HepG2 (cell line): ENCODE results near the gene AKAP1. TPM values are rescaled to one million over a fixed set of nuclear protein-coding genes. Genes with fewer than 3 reads are reported as not detected.
A peak's percentile ranks its signal among the peaks of the same experiment; 100 is the strongest.

Experiments used
- ARNT ChIP-seq: fragments of 450-650 bp; IDR thresholded peaks from 2 replicates; pipeline ENCODE4 v1.6.1; 2017
- ATF7-NPFF ChIP-seq: sonication (generic); formaldehyde crosslinking; IDR thresholded peaks from 2 replicates; pipeline ENCODE4 v1.8.1; 2023; ENCODE audit warnings: mild to moderate bottlenecking, low read depth, missing genetic modification reagents, moderate library complexity
- IKZF5 ChIP-seq: IDR thresholded peaks from 2 replicates; pipeline ENCODE4 v1.6.1; 2018; ENCODE audit warnings: missing genetic modification reagents, mild to moderate bottlenecking, missing compliant biosample characterization
- JUND ChIP-seq: sonication (generic); formaldehyde crosslinking; IDR thresholded peaks from 2 replicates; pipeline ENCODE4 v1.8.0; 2022; ENCODE audit warnings: mild to moderate bottlenecking, missing genetic modification reagents
- MEIS1 ChIP-seq: sonication (generic); formaldehyde crosslinking; IDR thresholded peaks from 2 replicates; pipeline ENCODE4 v1.9.0; 2021; ENCODE audit warnings: mild to moderate bottlenecking, missing genetic modification reagents, moderate library complexity, borderline replicate concordance
- MTF1 ChIP-seq: sonication (generic); formaldehyde crosslinking; IDR thresholded peaks from 2 replicates; pipeline ENCODE4 v1.5.0; 2020; ENCODE audit warnings: missing genetic modification reagents
- MXI1 ChIP-seq: IDR thresholded peaks from 3 replicates; pipeline ENCODE4 v1.6.1; 2012; ENCODE audit warnings: low read depth, low read length, inconsistent platforms, borderline replicate concordance
- NAIF1 ChIP-seq: sonication (generic); formaldehyde crosslinking; IDR thresholded peaks from 2 replicates; pipeline ENCODE4 v1.5.0; 2020; ENCODE audit warnings: mild to moderate bottlenecking, missing genetic modification reagents, borderline replicate concordance
- POLR2G ChIP-seq: fragments of 200-400 bp; formaldehyde crosslinking; IDR thresholded peaks from 2 replicates; pipeline ENCODE4 v1.6.1; 2018; ENCODE audit warnings: mild to moderate bottlenecking, low read depth, low read length, moderate library complexity
- TAF1 ChIP-seq: sonication (generic); formaldehyde crosslinking; IDR thresholded peaks from 2 replicates; pipeline ENCODE4 v1.4.0; 2020; ENCODE audit warnings: missing genetic modification reagents
- ZFP36 ChIP-seq: fragments of 150-350 bp; IDR thresholded peaks from 2 replicates; pipeline ENCODE4 v1.6.1; 2018; ENCODE audit warnings: borderline replicate concordance, low read length, low read depth; ENCODE audit not compliant: partially characterized antibody
- ZKSCAN1 ChIP-seq: fragments of 150-350 bp; IDR thresholded peaks from 2 replicates; pipeline ENCODE4 v1.6.1; 2014; ENCODE audit warnings: low read length
- ZNF468 ChIP-seq: sonication (generic); formaldehyde crosslinking; IDR thresholded peaks from 2 replicates; pipeline ENCODE4 v1.8.0; 2022; ENCODE audit warnings: mild to moderate bottlenecking, moderate library complexity, missing genetic modification reagents
- ZNF549 ChIP-seq: sonication (generic); formaldehyde crosslinking; IDR thresholded peaks from 2 replicates; pipeline ENCODE4 v1.5.0; 2020; ENCODE audit warnings: missing genetic modification reagents
- ZNF605 ChIP-seq: sonication (generic); formaldehyde crosslinking; IDR thresholded peaks from 2 replicates; pipeline ENCODE4 v1.8.0; 2022; ENCODE audit warnings: mild to moderate bottlenecking, missing genetic modification reagents
- ZNF768 ChIP-seq: sonication (generic); formaldehyde crosslinking; IDR thresholded peaks from 2 replicates; pipeline ENCODE4 v1.4.0; 2020; ENCODE audit warnings: missing genetic modification reagents
- ZNF782 ChIP-seq: sonication (generic); formaldehyde crosslinking; IDR thresholded peaks from 2 replicates; pipeline ENCODE4 v1.4.0; 2020; ENCODE audit warnings: missing genetic modification reagents, mild to moderate bottlenecking, borderline replicate concordance
- polyA plus RNA-seq, 8 experiments: library from polyadenylated mRNA; depleted of rRNA in 3 of 8; stranded (reverse) in 7 of 8; unstranded in 1 of 8; fragments of >200 nt; fragmentation: Illumina TruSeq in 4 of 8; extraction: Trizol in 4 of 8; gene quantifications; 2 replicates each; pipeline versions ENCODE4 v1.2.1 to v1.2.3, GENCODE V29; 2011 to 2016; ENCODE audit warnings: low read depth in 4 of 8, missing spikeins in 1 of 8, mixed read lengths in 1 of 8; ENCODE audit not compliant: insufficient read depth in 1 of 8
- total RNA-seq, 5 experiments: library from RNA; depleted of rRNA; stranded (reverse); fragments of >200 nt; fragmentation: Illumina TruSeq; extraction: Trizol; gene quantifications; 2 replicates each; pipeline ENCODE4 v1.2.3, GENCODE V29; 2016; ENCODE audit warnings: low read depth in 1 of 5
- TF ChIP-seq, protein P1 (sequence below): sonication (generic); formaldehyde crosslinking; IDR thresholded peaks from 2 replicates; pipeline ENCODE4 v1.4.0; 2020; ENCODE audit warnings: missing genetic modification reagents, borderline replicate concordance
- TF ChIP-seq, protein P2 (sequence below): sonication (generic); formaldehyde crosslinking; IDR thresholded peaks from 2 replicates; pipeline ENCODE4 v1.9.0; 2021; ENCODE audit warnings: missing genetic modification reagents, borderline replicate concordance
- TF ChIP-seq, protein P3 (sequence below): sonication (generic); formaldehyde crosslinking; IDR thresholded peaks from 2 replicates; pipeline ENCODE4 v1.4.0; 2020; ENCODE audit warnings: missing genetic modification reagents; ENCODE audit errors: not compliant biosample characterization

AKAP1 gene
- total and polyA plus RNA-seq, 2 of the 13 experiments (the other 11 are each of a cell fraction or from before 2014, with no cell fraction given): 101 to 131 TPM

DNA sequence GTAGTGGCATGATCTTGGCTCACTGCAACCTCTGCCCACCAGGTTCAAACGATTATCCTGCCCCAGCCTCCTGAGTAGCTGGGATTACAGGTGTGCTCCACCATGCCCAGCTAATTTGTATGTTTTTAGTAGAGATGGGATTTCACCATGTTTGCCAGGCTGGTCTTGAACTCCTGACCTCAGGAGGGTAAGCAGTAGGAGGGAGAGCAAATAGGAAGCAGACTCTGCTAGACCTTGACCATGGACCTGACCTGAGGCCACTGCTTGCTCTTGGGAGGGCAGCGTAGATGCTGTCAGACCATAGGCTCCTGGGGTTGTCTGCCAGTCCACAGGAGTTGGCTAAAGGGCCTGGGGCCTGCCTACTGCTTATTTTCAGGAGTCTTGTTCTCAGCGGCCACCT, 28.6 kb downstream of the AKAP1 start (continued):
- TF ChIP-seq IKZF5 (CRISPR knock-in tag) (no peak), MTF1 (CRISPR knock-in tag) (no peak), ZNF782 (no peak), POLR2G (no peak), ZNF549 (CRISPR knock-in tag) (no peak), ZKSCAN1 (no peak), MEIS1 (CRISPR knock-in tag) (no peak), JUND (no peak), ZNF605 (CRISPR knock-in tag) (no peak), NAIF1 (CRISPR knock-in tag) (no peak), ARNT (no peak), ATF7-NPFF (CRISPR knock-in tag) (no peak), ZNF768 (CRISPR knock-in tag) (no peak), ZFP36 (no peak), TAF1 (CRISPR knock-in tag) (no peak), ZNF468 (CRISPR knock-in tag) (no peak), MXI1 (no peak)
- TF ChIP-seq, protein P1, sequence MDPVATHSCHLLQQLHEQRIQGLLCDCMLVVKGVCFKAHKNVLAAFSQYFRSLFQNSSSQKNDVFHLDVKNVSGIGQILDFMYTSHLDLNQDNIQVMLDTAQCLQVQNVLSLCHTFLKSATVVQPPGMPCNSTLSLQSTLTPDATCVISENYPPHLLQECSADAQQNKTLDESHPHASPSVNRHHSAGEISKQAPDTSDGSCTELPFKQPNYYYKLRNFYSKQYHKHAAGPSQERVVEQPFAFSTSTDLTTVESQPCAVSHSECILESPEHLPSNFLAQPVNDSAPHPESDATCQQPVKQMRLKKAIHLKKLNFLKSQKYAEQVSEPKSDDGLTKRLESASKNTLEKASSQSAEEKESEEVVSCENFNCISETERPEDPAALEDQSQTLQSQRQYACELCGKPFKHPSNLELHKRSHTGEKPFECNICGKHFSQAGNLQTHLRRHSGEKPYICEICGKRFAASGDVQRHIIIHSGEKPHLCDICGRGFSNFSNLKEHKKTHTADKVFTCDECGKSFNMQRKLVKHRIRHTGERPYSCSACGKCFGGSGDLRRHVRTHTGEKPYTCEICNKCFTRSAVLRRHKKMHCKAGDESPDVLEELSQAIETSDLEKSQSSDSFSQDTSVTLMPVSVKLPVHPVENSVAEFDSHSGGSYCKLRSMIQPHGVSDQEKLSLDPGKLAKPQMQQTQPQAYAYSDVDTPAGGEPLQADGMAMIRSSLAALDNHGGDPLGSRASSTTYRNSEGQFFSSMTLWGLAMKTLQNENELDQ (CRISPR knock-in tag): no peak
- TF ChIP-seq, protein P2, sequence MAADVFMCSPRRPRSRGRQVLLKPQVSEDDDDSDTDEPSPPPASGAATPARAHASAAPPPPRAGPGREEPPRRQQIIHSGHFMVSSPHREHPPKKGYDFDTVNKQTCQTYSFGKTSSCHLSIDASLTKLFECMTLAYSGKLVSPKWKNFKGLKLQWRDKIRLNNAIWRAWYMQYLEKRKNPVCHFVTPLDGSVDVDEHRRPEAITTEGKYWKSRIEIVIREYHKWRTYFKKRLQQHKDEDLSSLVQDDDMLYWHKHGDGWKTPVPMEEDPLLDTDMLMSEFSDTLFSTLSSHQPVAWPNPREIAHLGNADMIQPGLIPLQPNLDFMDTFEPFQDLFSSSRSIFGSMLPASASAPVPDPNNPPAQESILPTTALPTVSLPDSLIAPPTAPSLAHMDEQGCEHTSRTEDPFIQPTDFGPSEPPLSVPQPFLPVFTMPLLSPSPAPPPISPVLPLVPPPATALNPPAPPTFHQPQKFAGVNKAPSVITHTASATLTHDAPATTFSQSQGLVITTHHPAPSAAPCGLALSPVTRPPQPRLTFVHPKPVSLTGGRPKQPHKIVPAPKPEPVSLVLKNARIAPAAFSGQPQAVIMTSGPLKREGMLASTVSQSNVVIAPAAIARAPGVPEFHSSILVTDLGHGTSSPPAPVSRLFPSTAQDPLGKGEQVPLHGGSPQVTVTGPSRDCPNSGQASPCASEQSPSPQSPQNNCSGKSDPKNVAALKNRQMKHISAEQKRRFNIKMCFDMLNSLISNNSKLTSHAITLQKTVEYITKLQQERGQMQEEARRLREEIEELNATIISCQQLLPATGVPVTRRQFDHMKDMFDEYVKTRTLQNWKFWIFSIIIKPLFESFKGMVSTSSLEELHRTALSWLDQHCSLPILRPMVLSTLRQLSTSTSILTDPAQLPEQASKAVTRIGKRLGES (CRISPR knock-in tag): no peak
- TF ChIP-seq, protein P3, sequence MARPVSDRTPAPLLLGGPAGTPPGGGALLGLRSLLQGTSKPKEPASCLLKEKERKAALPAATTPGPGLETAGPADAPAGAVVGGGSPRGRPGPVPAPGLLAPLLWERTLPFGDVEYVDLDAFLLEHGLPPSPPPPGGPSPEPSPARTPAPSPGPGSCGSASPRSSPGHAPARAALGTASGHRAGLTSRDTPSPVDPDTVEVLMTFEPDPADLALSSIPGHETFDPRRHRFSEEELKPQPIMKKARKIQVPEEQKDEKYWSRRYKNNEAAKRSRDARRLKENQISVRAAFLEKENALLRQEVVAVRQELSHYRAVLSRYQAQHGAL (CRISPR knock-in tag): peak; percentile 67
